K562 (cell line): ENCODE data around the gene RPL22. TPM values are rescaled to one million over a fixed set of nuclear protein-coding genes. Genes with fewer than 3 reads are reported as not detected.
A peak's percentile ranks its signal among the peaks of the same experiment; 100 is the strongest.

Experiments
- BRD9 ChIP-seq: fragments of 450-650 bp; IDR thresholded peaks from 2 replicates; pipeline ENCODE4 v1.6.1; 2018; ENCODE audit warnings: low read depth; ENCODE audit not compliant: partially characterized antibody
- CC2D1A ChIP-seq: fragments of 450-650 bp; IDR thresholded peaks from 2 replicates; pipeline ENCODE4 v1.6.1; 2017; ENCODE audit warnings: mild to moderate bottlenecking
- DACH1 ChIP-seq: fragments of 450-650 bp; IDR thresholded peaks from 2 replicates; pipeline ENCODE4 v1.6.1; 2018; ENCODE audit not compliant: partially characterized antibody
- DLX4 ChIP-seq: fragments of 250-450 bp; sonication (Bioruptor Pico); IDR thresholded peaks from 2 replicates; pipeline ENCODE4 v1.6.1; 2021; ENCODE audit warnings: mild to moderate bottlenecking
- HDAC3 ChIP-seq: fragments of 450-650 bp; IDR thresholded peaks from 2 replicates; pipeline ENCODE4 v1.6.1; 2018; ENCODE audit warnings: borderline replicate concordance, mild to moderate bottlenecking, moderate library complexity; ENCODE audit not compliant: partially characterized antibody
- MEF2D ChIP-seq: conservative IDR thresholded peaks from 2 replicates; pipeline ENCODE4 v1.6.1; 2016; ENCODE audit warnings: low read depth, missing genetic modification characterization, missing compliant biosample characterization
- MXD1 ChIP-seq: fragments of 250-450 bp; sonication (Bioruptor Pico); IDR thresholded peaks from 2 replicates; pipeline ENCODE4 v1.8.0; 2021; ENCODE audit warnings: borderline replicate concordance, mild to moderate bottlenecking, moderate library complexity; ENCODE audit not compliant: poor library complexity, severe bottlenecking
- NEUROD1 ChIP-seq: fragments of 150-350 bp; IDR thresholded peaks from 2 replicates; pipeline ENCODE4 v1.6.1; 2014; ENCODE audit warnings: borderline replicate concordance, low read length, low read depth; ENCODE audit not compliant: partially characterized antibody
- SIN3A ChIP-seq, 2 experiments: fragments of 150-350 bp in 1 of 2; IDR thresholded peaks; 2 replicates each; pipeline ENCODE4 v1.6.1; 2011 to 2016; ENCODE audit warnings: borderline replicate concordance in 2 of 2, low read depth in 2 of 2, low read length in 2 of 2, mild to moderate bottlenecking in 2 of 2, moderate library complexity in 2 of 2; ENCODE audit not compliant: control insufficient read depth in 1 of 2
- VEZF1 ChIP-seq: fragments of 200-800 bp; sonication (Bioruptor generic); IDR thresholded peaks from 2 replicates; pipeline ENCODE4 v1.6.1; 2017; ENCODE audit warnings: missing genetic modification characterization, missing compliant biosample characterization
- ZBTB1 ChIP-seq: sonication (generic); formaldehyde crosslinking; IDR thresholded peaks from 2 replicates; pipeline ENCODE4 v1.8.1; 2023; ENCODE audit warnings: missing genetic modification reagents, low read depth, mild to moderate bottlenecking, borderline replicate concordance
- polyA plus RNA-seq, 8 experiments: library from polyadenylated mRNA; depleted of rRNA in 4 of 8; stranded (reverse) in 5 of 8; unstranded in 3 of 8; fragments of >200 nt; fragmentation: Nextera tagmentation in 2 of 8; fragmentation: Illumina TruSeq in 1 of 8; extraction: Ambion mirVana in 2 of 8; extraction: Trizol in 1 of 8; gene quantifications; 2 replicates each; pipeline versions ENCODE4 v1.2.1 to v1.2.3, GENCODE V29; 2011 to 2014; ENCODE audit warnings: inconsistent platforms in 1 of 8, missing spikeins in 1 of 8
- total RNA-seq, 7 experiments: library from RNA; depleted of rRNA in 6 of 7; stranded (reverse); fragments of >200 nt in 6 of 7; fragmentation: Illumina TruSeq in 2 of 7; extraction: Trizol in 2 of 7; gene quantifications; 2 replicates each; pipeline versions ENCODE4 v1.2.1 to v1.2.3, GENCODE V29; 2011 to 2021; ENCODE audit warnings: low replicate concordance in 1 of 7
- TF ChIP-seq, protein P1 (sequence below): fragments of 150-350 bp; conservative IDR thresholded peaks from 2 replicates; pipeline ENCODE4 v1.6.1; 2014; ENCODE audit warnings: low read length
- TF ChIP-seq, protein P2 (sequence below): sonication (generic); formaldehyde crosslinking; IDR thresholded peaks from 2 replicates; pipeline ENCODE4 v1.8.1; 2023; ENCODE audit warnings: missing genetic modification reagents, mild to moderate bottlenecking, borderline replicate concordance
- TF ChIP-seq, protein P3 (sequence below): sonication (generic); formaldehyde crosslinking; IDR thresholded peaks from 2 replicates; pipeline ENCODE4 v1.9.0; 2022; ENCODE audit warnings: mild to moderate bottlenecking, missing genetic modification reagents

RPL22 gene
- total and polyA plus RNA-seq, 9 of the 15 experiments (the other 6 are each of a cell fraction or from before 2014, with no cell fraction given) = 467 to 1,165 (median 607) TPM

DNA sequence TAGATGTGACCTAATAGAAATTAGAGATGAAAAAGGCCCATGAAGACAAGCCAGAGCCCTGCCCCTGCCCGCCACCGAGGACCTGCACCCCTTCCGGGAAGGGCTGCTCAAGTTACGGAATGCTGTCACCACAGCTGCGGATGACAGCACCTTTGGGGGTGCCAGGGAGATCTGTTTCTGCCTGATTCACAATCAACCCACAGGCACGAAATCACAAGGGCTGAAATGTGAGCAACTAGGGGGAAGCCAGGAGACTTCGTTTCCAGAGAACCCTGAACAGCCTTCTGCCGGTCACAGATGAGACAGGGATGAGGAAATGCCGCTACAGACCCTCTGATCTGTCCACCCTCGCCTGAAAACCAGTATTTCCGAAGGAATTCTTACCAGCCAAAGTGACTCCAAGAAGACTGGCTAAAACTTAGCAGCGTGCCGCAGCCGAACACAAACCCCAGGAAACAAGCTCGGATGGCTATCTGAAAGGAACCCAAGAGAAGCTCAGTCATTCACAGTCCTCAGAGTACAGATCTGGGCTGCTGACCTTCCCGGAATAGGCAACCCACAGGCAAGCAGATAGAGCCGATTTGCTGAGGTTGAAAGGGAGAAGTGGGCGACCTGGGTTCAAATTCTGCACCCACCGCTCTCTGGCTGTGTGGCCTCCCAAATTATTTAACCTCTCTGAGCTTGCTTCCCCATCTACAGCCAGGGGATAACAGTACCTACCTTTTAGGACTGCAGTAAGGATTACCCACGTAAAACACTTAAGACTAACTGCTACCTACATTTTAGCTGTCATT, 35.3 kb upstream of the RPL22 start (continued):
- TF ChIP-seq VEZF1 (CRISPR knock-in tag) = no peak
- TF ChIP-seq, protein P1, sequence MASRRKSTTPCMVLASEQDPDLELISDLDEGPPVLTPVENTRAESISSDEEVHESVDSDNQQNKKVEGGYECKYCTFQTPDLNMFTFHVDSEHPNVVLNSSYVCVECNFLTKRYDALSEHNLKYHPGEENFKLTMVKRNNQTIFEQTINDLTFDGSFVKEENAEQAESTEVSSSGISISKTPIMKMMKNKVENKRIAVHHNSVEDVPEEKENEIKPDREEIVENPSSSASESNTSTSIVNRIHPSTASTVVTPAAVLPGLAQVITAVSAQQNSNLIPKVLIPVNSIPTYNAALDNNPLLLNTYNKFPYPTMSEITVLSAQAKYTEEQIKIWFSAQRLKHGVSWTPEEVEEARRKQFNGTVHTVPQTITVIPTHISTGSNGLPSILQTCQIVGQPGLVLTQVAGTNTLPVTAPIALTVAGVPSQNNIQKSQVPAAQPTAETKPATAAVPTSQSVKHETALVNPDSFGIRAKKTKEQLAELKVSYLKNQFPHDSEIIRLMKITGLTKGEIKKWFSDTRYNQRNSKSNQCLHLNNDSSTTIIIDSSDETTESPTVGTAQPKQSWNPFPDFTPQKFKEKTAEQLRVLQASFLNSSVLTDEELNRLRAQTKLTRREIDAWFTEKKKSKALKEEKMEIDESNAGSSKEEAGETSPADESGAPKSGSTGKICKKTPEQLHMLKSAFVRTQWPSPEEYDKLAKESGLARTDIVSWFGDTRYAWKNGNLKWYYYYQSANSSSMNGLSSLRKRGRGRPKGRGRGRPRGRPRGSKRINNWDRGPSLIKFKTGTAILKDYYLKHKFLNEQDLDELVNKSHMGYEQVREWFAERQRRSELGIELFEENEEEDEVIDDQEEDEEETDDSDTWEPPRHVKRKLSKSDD = no peak
- TF ChIP-seq MEF2D (tag) = no peak
- TF ChIP-seq HDAC3 = no peak
- no peak for TF ChIP-seq CC2D1A
- no peak for TF ChIP-seq DACH1
- no peak for TF ChIP-seq ZBTB1 (CRISPR knock-in tag)
- peak in 1 of 2 experiments; percentile 33; a peak in 1 of 4 replicates for TF ChIP-seq SIN3A (IDR thresholded peaks at IDR 0.05; ENCODE audit: borderline replicate concordance in 2 of 2, control insufficient read depth in 1 of 2, low read depth in 2 of 2, low read length in 2 of 2)
- TF ChIP-seq, protein P2, sequence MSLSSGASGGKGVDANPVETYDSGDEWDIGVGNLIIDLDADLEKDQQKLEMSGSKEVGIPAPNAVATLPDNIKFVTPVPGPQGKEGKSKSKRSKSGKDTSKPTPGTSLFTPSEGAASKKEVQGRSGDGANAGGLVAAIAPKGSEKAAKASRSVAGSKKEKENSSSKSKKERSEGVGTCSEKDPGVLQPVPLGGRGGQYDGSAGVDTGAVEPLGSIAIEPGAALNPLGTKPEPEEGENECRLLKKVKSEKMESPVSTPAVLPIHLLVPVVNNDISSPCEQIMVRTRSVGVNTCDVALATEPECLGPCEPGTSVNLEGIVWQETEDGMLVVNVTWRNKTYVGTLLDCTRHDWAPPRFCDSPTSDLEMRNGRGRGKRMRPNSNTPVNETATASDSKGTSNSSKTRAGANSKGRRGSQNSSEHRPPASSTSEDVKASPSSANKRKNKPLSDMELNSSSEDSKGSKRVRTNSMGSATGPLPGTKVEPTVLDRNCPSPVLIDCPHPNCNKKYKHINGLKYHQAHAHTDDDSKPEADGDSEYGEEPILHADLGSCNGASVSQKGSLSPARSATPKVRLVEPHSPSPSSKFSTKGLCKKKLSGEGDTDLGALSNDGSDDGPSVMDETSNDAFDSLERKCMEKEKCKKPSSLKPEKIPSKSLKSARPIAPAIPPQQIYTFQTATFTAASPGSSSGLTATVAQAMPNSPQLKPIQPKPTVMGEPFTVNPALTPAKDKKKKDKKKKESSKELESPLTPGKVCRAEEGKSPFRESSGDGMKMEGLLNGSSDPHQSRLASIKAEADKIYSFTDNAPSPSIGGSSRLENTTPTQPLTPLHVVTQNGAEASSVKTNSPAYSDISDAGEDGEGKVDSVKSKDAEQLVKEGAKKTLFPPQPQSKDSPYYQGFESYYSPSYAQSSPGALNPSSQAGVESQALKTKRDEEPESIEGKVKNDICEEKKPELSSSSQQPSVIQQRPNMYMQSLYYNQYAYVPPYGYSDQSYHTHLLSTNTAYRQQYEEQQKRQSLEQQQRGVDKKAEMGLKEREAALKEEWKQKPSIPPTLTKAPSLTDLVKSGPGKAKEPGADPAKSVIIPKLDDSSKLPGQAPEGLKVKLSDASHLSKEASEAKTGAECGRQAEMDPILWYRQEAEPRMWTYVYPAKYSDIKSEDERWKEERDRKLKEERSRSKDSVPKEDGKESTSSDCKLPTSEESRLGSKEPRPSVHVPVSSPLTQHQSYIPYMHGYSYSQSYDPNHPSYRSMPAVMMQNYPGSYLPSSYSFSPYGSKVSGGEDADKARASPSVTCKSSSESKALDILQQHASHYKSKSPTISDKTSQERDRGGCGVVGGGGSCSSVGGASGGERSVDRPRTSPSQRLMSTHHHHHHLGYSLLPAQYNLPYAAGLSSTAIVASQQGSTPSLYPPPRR (CRISPR knock-in tag) = 0 out of 2 replicates have a peak, but pooled peaks have one; percentile 31
- no peak for TF ChIP-seq DLX4 (CRISPR knock-in tag)
- TF ChIP-seq, protein P3, sequence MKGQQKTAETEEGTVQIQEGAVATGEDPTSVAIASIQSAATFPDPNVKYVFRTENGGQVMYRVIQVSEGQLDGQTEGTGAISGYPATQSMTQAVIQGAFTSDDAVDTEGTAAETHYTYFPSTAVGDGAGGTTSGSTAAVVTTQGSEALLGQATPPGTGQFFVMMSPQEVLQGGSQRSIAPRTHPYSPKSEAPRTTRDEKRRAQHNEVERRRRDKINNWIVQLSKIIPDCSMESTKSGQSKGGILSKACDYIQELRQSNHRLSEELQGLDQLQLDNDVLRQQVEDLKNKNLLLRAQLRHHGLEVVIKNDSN (CRISPR knock-in tag) = no peak
- no peak for TF ChIP-seq MXD1 (CRISPR knock-in tag)
- TF ChIP-seq BRD9 = peak; percentile 76
- TF ChIP-seq NEUROD1 = no peak
